D721Med (cell line): ENCODE results near the gene TEDC1.
A peak's percentile ranks its signal among the peaks of the same experiment; 100 is the strongest.

Source experiments
- DNase-seq: peaks from one replicate; pipeline ENCODE4 v3.0.0; 2011; ENCODE audit warnings: low spot score; ENCODE audit not compliant: insufficient read length
- FAIRE-seq: peaks from 2 replicates; lab custom pipeline; 2011; peaks lifted over from hg19 to GRCh38; lab: Jason Lieb, UNC
- TF ChIP-seq, protein P1 (sequence below): IDR thresholded peaks from 2 replicates; pipeline ENCODE4 v1.5.1; 2012; ENCODE audit warnings: mild to moderate bottlenecking, control low read depth; ENCODE audit not compliant: insufficient read depth; ENCODE audit errors: missing control alignments

TEDC1 gene

GRCh38 chr14:105489542-105490266 is 1.3 kb upstream of the TEDC1 start:
- FAIRE-seq (no peak), DNase-seq (no peak)
- TF ChIP-seq, protein P1, sequence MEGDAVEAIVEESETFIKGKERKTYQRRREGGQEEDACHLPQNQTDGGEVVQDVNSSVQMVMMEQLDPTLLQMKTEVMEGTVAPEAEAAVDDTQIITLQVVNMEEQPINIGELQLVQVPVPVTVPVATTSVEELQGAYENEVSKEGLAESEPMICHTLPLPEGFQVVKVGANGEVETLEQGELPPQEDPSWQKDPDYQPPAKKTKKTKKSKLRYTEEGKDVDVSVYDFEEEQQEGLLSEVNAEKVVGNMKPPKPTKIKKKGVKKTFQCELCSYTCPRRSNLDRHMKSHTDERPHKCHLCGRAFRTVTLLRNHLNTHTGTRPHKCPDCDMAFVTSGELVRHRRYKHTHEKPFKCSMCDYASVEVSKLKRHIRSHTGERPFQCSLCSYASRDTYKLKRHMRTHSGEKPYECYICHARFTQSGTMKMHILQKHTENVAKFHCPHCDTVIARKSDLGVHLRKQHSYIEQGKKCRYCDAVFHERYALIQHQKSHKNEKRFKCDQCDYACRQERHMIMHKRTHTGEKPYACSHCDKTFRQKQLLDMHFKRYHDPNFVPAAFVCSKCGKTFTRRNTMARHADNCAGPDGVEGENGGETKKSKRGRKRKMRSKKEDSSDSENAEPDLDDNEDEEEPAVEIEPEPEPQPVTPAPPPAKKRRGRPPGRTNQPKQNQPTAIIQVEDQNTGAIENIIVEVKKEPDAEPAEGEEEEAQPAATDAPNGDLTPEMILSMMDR, result peak; percentile 55

DNA sequence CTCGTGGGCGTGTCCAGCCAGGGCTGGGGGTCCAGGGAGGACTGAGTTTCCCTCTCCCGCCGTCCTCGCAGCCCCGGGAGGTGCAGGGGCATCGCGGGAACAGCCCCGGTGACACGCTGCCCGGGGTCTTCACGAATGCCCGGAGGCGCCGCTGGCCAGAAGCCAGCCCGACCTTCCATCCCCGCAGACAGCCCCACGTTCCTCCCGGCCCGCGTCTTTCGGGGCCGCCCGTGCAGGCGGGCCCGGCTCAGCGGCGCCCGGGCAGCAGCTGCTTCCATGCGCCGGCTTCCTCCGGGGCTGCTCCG is 827 bp upstream of the TEDC1 start:
- no peak for FAIRE-seq
- no peak for DNase-seq
- TF ChIP-seq, protein P1, result no peak

DNA sequence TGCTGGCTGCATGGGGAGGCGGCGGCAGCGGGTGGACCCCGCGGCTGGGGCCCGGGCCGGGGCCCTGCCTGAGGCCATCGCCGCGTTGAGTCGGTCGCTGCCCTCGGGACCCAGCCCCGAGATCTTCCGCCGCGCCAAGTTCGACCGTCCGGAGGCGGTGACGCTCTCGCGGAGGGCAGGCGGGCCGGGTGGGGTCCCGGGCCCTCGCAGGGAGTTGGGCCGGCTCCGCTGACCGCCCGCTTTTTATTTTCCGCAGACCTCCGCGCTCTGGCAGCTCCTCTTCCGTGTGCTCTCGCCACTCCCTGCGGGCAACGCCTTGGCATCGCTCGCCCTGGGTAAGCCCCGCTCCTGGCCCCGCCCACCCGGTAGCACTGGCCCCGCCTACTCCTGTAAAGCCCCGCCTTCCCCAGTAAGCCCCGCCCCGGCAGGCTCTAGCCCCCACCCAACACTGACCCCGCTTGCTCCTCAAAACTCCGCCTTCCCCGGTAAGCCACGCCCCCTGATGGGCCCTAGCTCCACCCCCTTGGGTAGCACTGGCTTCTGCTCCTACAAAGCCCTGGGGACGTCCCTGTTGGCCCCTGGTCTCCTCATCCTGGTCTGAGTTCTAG is 424 bp downstream of the TEDC1 start:
- DNase-seq, result no peak
- TF ChIP-seq, protein P1, result no peak
- FAIRE-seq, result no peak

DNA sequence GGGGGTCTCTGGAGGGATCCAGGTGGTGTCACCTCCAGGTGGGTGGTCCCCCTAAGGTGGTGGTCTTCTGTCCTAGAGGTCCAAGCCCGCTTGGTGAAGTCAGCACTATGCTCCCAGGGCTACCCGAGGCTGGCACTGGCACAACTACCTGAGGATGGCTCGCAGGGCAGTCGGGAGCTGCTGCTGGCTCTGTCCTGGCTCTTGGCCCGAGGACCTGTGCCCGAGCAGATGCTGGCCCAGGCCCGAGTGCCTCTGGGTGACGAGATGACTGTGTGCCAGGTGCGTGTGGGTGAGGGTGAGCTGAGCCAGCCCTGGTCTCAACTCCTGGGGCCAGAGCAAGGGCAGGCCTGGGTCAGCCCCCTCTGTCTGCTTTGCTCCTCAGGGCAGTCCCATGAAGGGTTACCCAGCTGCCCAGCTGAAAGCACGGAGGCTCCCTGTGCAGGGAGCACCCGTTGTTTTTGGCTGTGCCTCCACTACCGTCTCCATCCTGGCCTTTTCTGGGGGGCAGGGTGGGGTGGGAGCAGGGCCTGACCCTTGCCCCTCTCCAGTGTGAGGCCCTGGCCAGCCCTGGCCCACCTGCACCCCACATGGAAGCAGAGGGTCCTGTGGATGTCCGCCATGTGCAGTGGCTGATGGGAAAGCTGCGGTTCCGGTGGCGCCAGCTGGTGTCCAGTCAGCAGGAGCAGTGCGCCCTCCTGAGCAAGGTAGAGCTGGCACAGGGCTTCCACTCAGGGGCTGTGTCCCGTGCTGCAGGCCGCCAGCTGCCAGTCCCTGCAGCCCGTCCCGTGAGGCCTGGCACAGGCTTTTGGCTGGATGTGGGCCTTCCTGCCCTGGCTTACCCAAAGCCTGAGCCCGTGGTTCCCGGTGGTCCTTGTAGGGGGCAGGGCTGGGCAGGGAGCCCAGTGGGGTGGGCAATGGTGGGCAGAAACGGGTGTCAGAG is 1.3 kb downstream of the TEDC1 start:
- DNase-seq (no peak), FAIRE-seq (no peak)
- TF ChIP-seq, protein P1, result no peak

DNA sequence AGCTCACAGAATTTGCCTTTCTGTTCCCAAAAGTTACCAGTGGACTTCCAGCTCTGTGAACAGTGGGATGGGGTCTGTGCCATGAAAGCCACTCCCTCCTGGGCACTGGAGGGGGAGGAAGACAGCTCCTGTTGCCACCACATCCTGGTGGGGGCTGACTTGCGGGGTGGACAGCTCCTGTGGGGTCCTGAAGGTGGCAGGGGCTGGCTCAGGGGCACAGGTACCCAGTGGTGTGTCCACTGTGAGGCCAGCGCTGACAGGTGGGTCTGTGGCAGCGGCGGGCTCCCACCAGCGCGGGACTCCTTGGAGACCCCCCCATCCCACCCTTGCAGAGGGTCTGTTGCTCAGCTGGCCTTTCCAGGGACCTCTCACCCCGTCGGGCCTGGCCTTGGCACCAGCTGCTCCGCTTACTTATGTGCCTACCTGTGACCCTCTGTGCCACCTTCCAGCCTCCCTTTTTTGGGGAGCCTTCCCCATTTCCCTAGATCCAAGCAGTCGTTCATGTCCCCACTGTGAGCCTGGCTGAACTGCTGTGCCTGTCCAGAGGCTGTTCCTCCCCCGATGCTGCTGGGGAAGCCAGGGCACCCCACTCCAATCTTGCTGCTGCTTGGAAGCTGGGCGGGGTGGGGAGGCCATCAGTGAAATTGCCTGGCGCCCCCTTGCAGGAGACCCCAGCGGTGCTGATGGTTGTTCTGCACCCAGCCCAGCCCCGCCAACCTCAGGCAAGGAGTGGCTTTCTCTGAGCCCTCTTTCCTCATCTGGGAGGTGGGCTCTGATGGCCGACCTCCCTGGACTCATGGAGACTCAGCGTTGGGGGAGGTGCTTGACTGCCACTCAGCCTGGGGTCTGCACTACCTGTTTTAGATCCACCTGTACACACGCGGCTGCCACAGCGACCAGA is 2.2 kb downstream of the TEDC1 start:
- no peak for DNase-seq
- FAIRE-seq, result no peak
- TF ChIP-seq, protein P1, result no peak

GRCh38 chr14:105493921-105494605 is 3.0 kb downstream of the TEDC1 start:
- DNase-seq (no peak), FAIRE-seq (no peak)
- TF ChIP-seq, protein P1, result no peak
